ENCODE data around the gene WDR54. TPM values are rescaled to one million over a fixed set of nuclear protein-coding genes. Genes with fewer than 3 reads are reported as not detected.

The WDR54 gene, protein sequence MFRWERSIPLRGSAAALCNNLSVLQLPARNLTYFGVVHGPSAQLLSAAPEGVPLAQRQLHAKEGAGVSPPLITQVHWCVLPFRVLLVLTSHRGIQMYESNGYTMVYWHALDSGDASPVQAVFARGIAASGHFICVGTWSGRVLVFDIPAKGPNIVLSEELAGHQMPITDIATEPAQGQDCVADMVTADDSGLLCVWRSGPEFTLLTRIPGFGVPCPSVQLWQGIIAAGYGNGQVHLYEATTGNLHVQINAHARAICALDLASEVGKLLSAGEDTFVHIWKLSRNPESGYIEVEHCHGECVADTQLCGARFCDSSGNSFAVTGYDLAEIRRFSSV
- 34.1 and 62.7 TPM in 2 replicates for total RNA-seq

DNA sequence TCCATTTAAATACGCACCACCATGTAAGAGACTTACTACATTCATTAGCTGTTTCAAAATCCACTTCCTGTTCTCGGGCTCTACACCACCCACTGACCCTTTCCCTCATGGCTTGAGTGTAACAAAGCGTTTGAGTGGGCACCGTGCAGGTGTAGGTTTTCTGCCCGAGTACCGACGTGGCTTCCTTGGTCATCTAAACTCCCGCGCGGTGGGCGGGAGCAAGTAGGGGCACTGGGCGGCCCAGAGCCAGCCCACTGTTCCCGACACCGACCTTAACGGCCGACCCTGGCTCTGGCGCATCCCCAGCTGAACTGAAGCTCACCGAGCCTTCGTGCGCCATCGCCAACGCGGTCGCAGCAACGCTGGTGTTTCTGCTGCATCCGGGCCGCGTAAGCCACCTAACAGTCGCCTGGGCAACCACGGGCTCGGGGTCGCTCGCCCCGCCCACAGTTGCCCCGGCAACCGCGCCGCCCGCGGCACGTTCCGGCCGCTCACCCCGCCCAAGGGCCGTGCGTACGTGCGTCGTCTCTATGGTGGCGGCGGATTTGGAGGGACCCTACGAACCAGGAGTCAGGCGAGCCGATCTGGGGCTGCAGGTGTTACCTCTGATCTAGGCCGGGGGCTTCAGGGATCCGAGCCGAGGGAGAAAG is at the start of gene WDR54, which contains the start of gene C2orf81:
TSS of gene WDR54 (plus strand) at position 510 of the 650 bp plus-strand sequence. CDS start 424 bp downstream, outside the sequence.
TSS of gene C2orf81 (minus strand) at position 399 of the 650 bp plus-strand sequence. CDS start at position 340, 59 bp downstream.

DNA sequence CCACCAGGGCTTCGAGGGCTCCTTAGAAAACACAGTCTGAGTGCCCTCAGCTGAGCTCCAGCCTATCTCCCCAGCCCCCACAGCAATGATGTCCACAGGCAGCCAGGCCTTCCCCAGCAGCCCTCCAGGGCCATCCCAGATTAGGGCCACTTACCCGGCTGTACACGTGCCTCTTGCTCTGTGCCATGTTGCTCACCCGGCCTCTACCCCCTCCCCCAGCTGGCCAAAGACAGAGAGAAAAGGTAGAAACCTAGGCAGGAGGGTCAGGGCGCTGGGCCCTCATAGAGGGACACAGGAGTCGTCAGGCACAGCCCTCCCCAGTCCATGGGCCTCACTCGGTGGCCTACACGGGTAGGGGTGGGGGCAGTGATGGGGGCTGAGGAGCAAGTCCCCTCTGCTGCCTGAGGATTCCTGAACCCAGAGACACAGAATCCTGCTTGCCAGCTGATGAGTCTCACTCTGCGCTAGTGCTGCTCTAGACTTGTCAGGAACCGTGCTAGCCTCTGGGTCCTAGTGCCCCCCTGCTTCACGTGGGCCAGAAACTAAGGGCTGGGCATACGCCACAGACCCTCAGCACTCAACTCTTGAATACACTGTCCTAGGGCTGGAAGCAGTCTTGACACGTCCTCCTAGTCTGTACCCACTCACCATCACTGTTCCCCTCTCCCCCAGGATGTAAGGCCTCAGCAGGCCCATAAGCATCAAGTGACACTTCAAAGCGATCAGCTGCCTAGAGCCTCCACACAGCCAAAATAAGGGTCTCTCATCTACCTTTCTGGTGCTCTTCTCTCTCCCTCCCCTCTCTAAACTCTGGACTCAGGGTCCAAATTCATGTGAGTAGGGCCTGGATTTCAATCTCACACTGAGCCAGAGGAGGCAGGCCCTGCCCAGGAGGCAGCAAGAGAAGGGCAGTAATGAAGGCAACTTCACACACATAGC is 41.4 kb upstream of the WDR54 start, which contains the start of gene DCTN1:
TSS of gene DCTN1 (minus strand) at position 461 of the 939 bp plus-strand sequence. CDS start at position 187, 274 bp downstream.

DNA sequence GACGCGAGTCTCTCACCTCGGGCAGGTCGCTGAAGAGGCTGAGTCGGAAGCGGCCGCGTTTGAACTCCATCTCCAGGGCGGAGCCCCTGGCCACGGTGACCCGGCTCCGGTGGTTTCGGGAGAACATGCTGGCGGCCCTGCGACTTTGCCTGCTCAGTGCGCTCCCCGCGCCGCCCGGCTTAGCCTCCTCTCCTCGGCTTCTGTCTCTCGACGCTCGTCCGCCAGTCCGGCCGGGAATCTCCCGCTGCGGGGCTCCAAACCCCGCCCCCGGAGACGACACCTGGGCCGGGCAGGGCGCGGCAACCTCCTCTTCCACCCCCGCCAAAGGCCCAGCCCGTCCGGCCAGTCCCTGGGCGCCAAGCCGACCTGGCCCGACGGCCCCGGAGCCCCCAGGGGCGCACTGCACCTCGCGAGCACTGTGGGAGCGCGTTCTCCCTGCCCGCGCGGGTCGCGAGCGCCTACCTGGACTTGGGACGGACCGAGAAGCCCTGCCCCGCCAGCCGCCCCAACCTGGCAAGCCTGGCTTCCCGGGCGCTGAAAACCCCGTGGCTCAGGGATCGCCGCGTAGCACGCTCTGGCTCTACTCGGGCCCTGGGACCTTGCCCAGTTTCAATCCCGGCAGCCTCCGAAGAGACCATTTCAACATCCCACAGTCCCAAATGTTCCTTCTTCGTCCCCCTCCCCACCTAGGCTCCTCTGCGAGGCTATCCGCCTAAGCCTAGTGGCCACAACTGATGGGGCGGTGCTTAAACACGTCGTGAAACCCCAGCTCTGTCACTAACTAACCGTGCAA is 20.4 kb downstream of the WDR54 start, which contains the start of gene RTKN:
TSS of gene RTKN (minus strand) at position 248 of the 793 bp plus-strand sequence. CDS start at position 127, 121 bp downstream.

DNA sequence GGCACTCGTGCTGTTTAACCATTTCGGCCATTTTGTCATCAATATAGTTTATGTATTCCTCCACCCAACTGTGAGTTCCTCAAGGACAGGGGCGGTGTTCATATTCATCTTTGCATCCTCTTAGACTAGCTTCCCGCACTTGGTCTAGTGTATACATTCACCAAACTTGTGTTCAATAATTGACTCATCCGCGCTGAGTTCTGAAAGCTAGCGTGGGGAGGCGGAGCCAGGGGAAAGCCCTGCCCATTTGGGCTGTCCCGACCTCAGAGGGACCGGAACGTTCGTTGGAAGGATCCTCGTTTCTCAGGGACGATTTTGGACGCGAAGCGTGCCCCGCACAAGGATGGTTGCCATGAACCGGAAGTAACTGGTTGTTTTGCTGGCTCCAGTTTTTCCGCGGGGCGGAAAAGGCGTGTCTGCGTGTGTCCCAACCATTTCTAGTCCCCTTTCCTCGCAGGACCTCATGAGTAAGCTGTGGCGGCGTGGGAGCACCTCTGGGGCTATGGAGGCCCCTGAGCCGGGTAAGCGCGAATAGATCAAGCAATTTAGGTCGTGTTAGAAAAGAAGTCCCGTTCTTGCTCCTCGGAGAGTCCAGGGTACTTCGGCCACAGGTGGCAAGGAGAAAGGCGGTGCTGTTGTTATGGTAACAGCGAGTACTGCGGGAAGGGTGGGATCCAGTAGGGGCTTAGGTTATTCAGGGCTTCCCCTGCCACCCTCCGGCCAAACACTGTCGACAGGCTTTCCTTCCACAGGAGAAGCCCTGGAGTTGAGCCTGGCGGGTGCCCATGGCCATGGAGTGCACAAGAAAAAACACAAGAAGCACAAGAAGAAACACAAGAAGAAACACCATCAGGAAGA is 33.4 kb downstream of the WDR54 start, which contains the start of gene INO80B:
TSS of gene INO80B (plus strand) at position 434 of the 858 bp plus-strand sequence. CDS start at position 464, 30 bp downstream.

DNA sequence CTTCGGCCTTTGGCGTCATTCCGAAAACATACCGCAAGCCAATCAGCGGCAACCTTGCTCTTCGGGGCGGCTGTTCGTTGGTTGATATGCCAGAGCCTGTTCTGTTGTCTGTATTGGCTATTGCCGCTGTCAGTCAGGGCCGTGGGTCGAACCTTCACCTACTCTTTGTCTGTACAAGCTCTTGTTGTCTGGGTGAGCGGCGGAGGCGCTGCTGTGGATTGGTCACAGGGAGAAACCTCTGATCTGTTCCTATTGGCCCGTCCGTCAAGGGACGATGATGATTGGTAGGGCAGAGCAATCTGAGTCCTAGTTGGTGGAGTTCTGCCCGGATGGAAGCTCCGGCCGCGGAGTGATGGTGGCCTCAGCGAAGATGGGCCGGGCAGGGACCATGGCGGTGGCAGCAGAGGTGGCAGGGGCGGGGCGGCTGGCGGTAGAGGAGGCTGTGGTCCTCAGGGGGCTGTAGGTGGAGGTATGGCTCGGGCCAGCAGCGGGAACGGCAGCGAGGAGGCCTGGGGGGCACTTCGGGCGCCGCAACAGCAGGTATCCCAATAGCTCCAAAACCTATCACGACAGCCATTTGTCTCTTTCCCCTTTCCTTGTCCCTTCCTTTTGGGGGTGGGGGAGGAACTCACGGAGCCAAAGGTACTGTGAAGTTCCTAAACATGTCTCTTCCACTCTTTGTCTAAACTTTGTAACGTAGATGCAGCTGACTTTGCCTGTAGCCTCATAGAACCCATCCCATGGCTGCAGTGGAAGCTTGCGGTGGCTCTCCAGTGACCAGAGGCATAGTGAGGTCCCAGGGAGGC is 36.8 kb downstream of the WDR54 start, which contains the start of gene WBP1:
TSS of gene WBP1 (plus strand) at position 307 of the 806 bp plus-strand sequence. CDS start at position 472, 165 bp downstream.

DNA sequence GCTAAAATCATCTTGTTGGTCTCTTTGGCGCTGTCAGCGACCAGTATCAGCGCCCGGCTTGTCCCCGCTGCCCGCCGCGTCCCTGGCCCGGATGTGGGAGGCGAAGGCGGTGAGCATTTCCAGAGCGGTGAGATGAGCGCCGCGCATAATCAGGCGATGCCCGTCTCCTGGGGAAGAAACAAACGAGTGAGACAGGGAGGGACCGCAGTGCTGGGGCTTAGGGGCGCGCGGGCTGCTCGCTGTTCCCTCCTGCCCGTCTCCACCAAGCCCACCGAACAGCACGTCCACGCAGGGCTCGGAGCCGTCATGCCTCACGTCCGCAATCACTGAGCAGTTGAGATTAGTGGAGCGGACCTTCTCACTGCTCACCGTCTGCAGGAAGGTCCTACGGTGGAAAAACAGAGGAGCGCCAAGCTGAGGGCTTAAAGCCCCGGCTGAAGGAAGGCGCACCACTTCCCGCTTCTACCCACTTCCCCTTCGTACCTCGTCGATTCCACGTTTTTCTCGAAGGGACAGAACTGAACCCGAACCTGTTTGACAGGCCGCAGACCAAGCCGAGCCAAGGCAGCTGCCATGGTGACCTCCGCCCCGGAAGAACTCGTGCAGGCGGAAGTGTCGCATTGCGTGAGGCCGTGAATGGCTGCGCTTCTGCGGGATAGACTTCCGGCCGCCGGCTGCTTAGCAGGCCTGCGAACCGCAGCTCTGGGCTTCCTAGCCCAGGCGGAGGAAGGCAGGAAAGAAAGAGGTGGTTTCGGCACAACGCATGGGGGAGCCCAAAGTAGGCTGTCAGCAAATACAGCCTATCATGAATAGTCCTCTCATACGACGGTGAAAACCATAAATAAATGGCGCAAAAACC is 50.8 kb downstream of the WDR54 start, which contains the start of gene MRPL53:
TSS of gene MRPL53 (minus strand) at position 595 of the 859 bp plus-strand sequence. CDS start at position 575, 20 bp downstream.

Other genes starting within 250 kb of the WDR54 start
- 113 and 115 TPM in 2 replicates for gene MOB1A, start 242.9 kb upstream of the WDR54 start, total RNA-seq
- gene MTHFD2, start 223.1 kb upstream of the WDR54 start, total RNA-seq, result 272 and 311 TPM in 2 replicates
- 0.24 and 0.64 TPM in 2 replicates for gene SLC4A5, start 78.3 kb upstream of the WDR54 start, total RNA-seq
- 44.1 and 82.9 TPM in 2 replicates for gene DCTN1, start 41.4 kb upstream of the WDR54 start, total RNA-seq
- gene C2orf81, start 111 bp upstream of the WDR54 start, total RNA-seq, result 0.64 and 0.72 TPM in 2 replicates
- 24.3 and 53.7 TPM in 2 replicates for gene RTKN, start 20.2 kb downstream of the WDR54 start, total RNA-seq
- 9.4 and 10.4 TPM in 2 replicates for gene INO80B, start 33.4 kb downstream of the WDR54 start, total RNA-seq
- 29.6 and 32.8 TPM in 2 replicates for gene WBP1, start 36.7 kb downstream of the WDR54 start, total RNA-seq
- gene MOGS, start 43.7 kb downstream of the WDR54 start, total RNA-seq, result 65.3 and 67.6 TPM in 2 replicates
- 27.7 and 32.5 TPM in 2 replicates for gene MRPL53, start 51.0 kb downstream of the WDR54 start, total RNA-seq
- 11.3 and 14.5 TPM in 2 replicates for gene CCDC142, start 61.3 kb downstream of the WDR54 start, total RNA-seq
- gene TTC31, start 61.4 kb downstream of the WDR54 start, total RNA-seq, result 8.0 and 10.9 TPM in 2 replicates
- gene LBX2, start 77.9 kb downstream of the WDR54 start, total RNA-seq, result 1.2 and 3.2 TPM in 2 replicates
- gene PCGF1, start 86.0 kb downstream of the WDR54 start, total RNA-seq, result 30.7 and 33.7 TPM in 2 replicates
- not detected in 2 replicates for gene TLX2, start 92.7 kb downstream of the WDR54 start, total RNA-seq
- 2.8 and 4.6 TPM in 2 replicates for gene DQX1, start 104.5 kb downstream of the WDR54 start, total RNA-seq
- 160 and 193 TPM in 2 replicates for gene AUP1, start 108.0 kb downstream of the WDR54 start, total RNA-seq
- gene HTRA2, start 108.2 kb downstream of the WDR54 start, total RNA-seq, result 55.4 and 59.8 TPM in 2 replicates
- 0.21 and 1.4 TPM in 2 replicates for gene LOXL3, start 132.2 kb downstream of the WDR54 start, total RNA-seq
- gene DOK1, start 133.0 kb downstream of the WDR54 start, total RNA-seq, result 3.0 and 3.9 TPM in 2 replicates
- gene M1AP, start 226.6 kb downstream of the WDR54 start, total RNA-seq, result 0.96 and 4.5 TPM in 2 replicates
- 5.8 and 8.7 TPM in 2 replicates for gene SEMA4F, start 232.5 kb downstream of the WDR54 start, total RNA-seq